ENCODE data around the gene TUFT1. TPM values are rescaled to one million over a fixed set of nuclear protein-coding genes. Genes with fewer than 3 reads are reported as not detected.

TUFT1 gene, protein sequence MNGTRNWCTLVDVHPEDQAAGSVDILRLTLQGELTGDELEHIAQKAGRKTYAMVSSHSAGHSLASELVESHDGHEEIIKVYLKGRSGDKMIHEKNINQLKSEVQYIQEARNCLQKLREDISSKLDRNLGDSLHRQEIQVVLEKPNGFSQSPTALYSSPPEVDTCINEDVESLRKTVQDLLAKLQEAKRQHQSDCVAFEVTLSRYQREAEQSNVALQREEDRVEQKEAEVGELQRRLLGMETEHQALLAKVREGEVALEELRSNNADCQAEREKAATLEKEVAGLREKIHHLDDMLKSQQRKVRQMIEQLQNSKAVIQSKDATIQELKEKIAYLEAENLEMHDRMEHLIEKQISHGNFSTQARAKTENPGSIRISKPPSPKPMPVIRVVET
- total RNA-seq = 11.6 and 16.8 TPM in 2 replicates

GRCh38 chr1:151540021-151540981 is at the start of gene TUFT1:
TUFT1 (plus strand) TSS chr1:151540309; CDS start chr1:151540367, 58 bp downstream.

DNA sequence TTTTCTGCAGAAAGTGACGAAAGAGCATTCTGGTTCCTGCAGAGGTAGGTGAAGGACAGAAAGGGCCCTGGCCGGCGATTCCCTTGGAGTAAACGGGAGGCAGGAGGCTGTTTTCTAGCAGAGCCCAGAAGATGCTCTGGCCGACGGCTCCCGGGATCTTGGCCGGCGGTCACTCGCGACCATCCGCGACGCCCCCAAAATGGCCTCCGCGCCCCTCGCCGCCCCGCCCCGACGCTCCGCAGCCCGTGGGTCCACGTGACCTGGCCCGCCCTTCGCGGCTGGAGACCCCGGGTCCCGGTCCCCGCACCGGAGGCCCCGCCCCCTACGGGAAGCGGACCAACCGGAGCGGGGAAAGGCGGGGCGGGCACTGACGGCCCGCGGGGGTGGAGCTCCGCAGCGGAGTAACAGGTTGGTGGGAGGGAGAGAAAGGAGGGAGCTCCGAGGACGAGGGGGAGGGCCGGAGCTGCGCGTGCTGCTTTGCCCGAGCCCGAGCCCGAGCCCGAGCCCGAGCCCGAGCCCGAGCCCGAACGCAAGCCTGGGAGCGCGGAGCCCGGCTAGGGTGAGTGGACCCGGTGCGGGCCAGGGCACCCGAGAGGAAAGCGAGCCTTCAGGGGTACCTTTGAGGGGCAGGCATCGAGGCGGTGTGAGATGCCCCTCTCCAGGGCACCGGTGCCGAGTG is 29.0 kb upstream of the TUFT1 start, which contains the start of gene CGN:
TSS of gene CGN (plus strand) at position 431 of the 679 bp plus-strand sequence. CDS start 7,133 bp downstream, outside the sequence.

DNA sequence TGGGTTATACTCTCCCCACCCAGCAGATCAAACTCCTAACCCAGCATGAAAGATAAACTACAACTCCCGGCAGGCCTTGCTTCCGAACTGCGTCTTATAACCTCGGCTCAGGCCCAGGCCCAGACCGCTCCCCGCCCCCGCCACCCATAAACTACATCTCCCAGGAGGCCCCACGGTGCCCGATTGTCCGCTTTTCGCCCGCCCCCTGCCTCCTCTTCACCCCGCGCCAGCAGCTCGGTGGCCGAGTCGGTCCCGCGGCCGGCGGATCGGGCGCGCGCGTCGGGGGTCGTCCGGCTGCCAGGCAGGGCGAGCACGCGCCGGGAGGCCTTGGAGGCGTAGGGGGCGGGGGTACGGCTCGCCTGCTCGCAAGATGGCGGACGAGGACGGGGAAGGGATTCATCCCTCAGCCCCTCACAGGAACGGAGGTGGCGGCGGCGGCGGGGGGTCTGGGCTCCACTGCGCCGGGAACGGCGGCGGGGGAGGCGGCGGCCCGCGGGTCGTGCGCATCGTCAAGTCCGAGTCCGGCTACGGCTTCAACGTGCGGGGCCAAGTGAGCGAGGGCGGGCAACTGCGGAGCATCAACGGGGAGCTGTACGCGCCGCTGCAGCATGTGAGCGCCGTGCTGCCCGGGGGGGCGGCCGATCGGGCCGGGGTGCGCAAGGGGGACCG is 71.9 kb downstream of the TUFT1 start, which contains the start of gene SNX27:
TSS of gene SNX27 (plus strand) at position 219 of the 669 bp plus-strand sequence. CDS start at position 371, 152 bp downstream.

Other genes starting within 250 kb of the TUFT1 start
- gene PI4KB, start 212.9 kb upstream of the TUFT1 start, total RNA-seq = 54.3 and 63.2 TPM in 2 replicates
- 47.5 and 53.5 TPM in 2 replicates for gene RFX5, start 193.1 kb upstream of the TUFT1 start, total RNA-seq
- gene SELENBP1, start 167.6 kb upstream of the TUFT1 start, total RNA-seq = 11.2 and 14.6 TPM in 2 replicates
- 217 and 332 TPM in 2 replicates for gene PSMB4, start 140.7 kb upstream of the TUFT1 start, total RNA-seq
- 21.1 and 35.8 TPM in 2 replicates for gene POGZ, start 80.8 kb upstream of the TUFT1 start, total RNA-seq
- 0.09 TPM in 1 of 2 replicates, not detected in the other for gene CGN, start 28.9 kb upstream of the TUFT1 start, total RNA-seq
- 43.1 and 50.6 TPM in 2 replicates for gene SNX27, start 71.7 kb downstream of the TUFT1 start, total RNA-seq
- gene CELF3, start 176.5 kb downstream of the TUFT1 start, total RNA-seq = not detected in 2 replicates
- gene RIIAD1, start 181.2 kb downstream of the TUFT1 start, total RNA-seq = not detected in 2 replicates
- gene MRPL9, start 223.2 kb downstream of the TUFT1 start, total RNA-seq = 63.7 and 63.8 TPM in 2 replicates

Data from smooth muscle cell of the umbilical artery (primary cell).